22Rv1 (cell line): ENCODE results near the gene SAMD3.

Experiments
- CTCF ChIP-seq: fragments of 450-650 bp; IDR thresholded peaks from 2 replicates; pipeline ENCODE4 v1.5.1; 2017; ENCODE audit warnings: mild to moderate bottlenecking
- ZFX ChIP-seq: fragments of 450-650 bp; IDR thresholded peaks from 2 replicates; pipeline ENCODE4 v1.6.1; 2017; ENCODE audit warnings: antibody characterized with exemption, borderline replicate concordance

- TF ChIP-seq CTCF (peak; percentile 55), ZFX (no peak)
Measured at GRCh38 chr6:130148181-130148580, 74.6 kb downstream of the SAMD3 start.
